KOPT-K1 (cell line): ENCODE data around the gene TRMU.

Experiments used
- H3K27ac ChIP-seq: fragments of 200-600 bp; sonication (generic); 2 replicates; pipeline ENCODE4 v1.5.1; 2016; ENCODE audit warnings: antibody characterized with exemption, mild to moderate bottlenecking, low read depth, low read length; ENCODE audit not compliant: poor library complexity, severe bottlenecking
- H3K36me3 ChIP-seq: fragments of 200-600 bp; sonication (generic); 2 replicates; pipeline ENCODE4 v1.5.1; 2017; ENCODE audit warnings: antibody characterized with exemption, mild to moderate bottlenecking, low read length, moderate library complexity; ENCODE audit not compliant: insufficient read depth
- H3K9me3 ChIP-seq: fragments of 200-600 bp; sonication (generic); 2 replicates; pipeline ENCODE4 v1.5.1; 2017; ENCODE audit warnings: antibody characterized with exemption, low read length, mild to moderate bottlenecking; ENCODE audit not compliant: insufficient read depth, poor library complexity, severe bottlenecking

Gene TRMU

DNA sequence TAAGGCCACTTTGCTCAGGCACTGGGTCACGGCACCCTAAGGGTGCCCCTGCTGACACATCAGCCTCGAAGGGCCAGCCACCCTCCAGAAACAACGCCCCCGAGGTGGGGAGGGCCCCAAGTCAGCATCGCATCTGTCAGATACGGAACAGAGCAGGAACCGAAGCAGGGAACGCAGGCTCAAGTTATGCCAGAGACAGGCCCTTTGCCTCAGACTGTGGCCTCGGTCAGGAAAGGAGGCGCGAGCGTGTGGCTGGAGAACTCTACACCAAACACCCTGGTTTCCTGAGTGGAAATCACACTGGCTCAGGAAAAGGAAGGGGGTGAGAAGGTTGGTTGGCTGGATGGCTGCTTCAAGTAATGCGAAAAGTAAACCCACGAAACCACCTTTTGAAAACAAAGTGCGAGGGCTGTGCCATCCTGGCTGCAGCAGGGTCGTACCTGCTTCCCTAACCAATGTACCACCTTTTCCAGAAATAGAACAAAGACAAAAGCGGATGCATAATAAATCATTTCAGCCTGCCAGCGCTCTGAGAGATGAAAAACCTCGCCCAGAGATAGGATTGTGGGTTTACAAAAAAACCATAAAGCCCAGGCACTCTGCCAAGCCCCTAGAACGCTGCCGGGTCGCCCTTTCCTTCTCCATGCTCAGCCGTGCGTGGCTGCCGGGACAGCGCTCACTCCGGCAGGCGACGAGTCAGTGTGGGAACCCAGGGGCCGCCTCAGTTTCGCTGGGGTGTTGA is 38.6 kb downstream of the TRMU start:
- Histone ChIP-seq H3K27ac (no peak overlapping the region), H3K36me3 (no peaks in the 10 kb centered on the region), H3K9me3 (peaks cover 26% of the 10 kb centered on the region)

DNA sequence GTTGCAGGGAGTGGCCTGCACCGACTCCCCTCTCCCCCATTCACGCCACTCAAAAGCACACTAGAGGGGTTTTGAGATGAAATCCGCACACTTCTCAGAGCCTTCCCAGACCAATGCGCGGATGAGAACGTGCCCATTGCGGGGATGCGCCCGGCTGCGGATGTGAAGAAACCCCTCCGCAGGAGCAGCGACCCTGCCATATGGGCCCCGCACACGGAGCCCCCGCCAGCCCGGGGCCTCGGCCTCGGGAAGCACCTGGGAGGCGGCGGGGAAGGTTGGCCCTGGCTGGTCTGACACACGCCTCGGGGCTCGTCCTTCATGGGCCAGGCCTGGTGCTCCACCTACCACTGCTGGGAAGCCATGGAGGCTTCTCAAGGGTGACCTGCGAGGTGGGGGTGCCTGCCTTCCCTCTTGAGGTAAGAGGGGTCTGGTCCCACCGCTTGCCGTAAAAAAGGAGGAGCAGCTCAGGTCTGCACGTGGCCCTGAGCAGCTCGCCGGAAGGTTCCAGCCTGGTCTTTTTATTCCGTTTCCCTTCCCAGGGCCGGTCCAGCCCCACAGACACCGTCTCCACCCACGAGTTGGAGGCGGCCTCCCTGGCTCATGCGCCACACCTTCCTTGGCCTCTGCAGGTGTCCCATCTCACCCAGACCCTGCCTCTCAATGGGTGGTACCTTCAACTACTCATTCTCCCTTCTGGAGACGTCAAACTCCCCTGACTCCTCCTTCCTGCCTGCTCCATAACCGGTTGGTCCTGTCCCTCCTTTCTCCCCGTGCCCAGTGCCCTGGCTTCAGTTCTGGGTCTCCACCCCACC is 39.4 kb downstream of the TRMU start:
- H3K36me3 ChIP-seq = no peaks in the 10 kb centered on the region
- no peak overlapping the region for H3K27ac ChIP-seq
- peaks cover 26% of the 10 kb centered on the region for H3K9me3 ChIP-seq

DNA sequence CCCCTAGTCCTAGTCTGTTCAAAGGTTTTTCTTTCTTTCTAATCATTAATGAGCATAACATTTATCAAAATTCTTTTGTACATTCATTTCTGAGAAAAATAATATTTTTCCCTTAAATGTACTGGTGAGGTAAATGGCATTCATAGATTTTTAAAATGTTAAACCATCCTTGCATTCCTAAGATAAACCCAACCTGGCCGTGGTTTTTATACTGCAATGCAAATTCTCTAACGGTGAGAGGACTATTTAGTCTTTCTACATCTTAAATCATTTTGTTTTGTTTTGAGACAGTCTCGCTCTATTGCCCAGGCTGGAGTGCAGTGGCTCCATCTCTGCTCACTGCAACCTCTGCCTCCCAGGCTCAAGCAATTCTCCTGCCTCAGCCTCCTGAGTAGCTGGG is 40.6 kb downstream of the TRMU start:
- H3K36me3 ChIP-seq = no peaks in the 10 kb centered on the region
- H3K9me3 ChIP-seq = peaks cover 26% of the 10 kb centered on the region
- H3K27ac ChIP-seq = no peak overlapping the region

DNA sequence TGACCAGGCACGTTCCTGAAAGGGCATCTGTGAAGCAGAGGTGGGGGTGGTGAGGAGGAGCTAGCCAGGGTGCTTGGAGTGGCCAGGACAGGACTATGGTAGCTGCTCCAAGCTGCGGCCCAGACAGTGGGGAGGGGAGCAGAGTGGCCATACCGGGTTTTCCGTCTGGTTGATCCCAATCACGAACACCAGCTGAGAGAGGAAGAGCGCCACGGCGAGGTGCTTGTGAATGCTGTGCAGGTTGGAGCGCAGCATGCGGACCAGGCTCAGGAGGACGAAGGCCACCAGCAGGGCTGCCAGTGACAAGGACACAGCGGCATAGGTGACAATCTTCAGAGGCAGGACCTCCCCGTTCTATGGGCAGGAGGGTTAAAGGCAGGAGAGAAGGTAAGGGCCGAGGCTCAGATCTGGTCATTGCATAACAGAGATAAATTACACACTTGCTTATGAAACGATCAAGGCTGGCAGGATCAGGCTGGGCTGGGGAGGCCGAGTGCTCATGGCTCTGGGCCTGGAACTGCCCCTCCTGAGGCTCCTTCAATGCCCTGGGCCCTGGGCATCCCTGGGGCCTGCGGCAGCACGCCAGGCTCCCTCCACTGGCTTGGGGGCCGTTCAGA is 41.5 kb downstream of the TRMU start:
- Histone ChIP-seq H3K36me3 (no peaks in the 10 kb centered on the region), H3K27ac (no peak overlapping the region), H3K9me3 (peaks cover 26% of the 10 kb centered on the region)

DNA sequence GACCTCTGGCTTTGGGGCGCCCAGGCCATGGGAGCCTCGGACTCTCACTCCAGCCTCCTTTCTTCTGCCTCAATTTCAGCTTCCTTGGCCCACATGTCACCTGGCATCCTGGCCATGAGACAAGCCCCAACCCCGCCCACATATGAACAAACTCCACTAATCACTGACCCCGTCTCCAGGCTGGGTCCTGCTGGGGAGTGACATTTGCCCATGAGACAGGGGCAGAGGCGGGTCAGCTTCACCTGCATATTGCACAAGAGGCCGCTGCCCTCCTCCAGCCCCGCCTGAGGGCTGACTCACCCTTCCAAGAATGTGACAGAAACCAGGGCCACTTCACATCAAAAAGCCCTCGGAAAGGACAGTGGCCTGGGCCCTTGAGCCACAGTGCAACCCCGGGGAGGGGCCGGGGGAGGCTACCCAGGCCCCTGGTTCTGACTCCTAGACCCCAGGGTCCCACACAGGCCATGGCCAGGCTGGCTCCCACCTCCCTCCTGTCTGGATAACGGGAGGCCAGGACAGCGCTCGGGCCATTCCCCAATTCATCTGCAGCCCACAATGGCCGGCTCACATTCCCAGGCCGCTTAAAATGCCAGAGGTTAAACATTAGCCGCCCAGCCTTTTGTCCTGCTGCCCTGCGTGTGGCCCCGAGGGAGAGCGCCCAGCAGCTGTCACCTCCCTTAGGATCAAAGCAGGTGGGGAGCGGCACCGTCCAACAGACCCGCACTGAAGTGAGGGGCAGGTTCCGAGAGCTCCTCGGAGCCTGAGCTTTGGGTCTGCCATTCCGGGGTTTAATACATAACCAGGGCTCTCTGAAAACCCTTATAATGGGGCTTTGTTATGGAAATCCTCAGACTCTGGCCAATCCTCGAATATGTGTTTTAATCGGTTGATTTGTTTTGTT is 42.3 kb downstream of the TRMU start:
- Histone ChIP-seq H3K36me3 (no peaks in the 10 kb centered on the region), H3K9me3 (peaks cover 26% of the 10 kb centered on the region), H3K27ac (no peak overlapping the region)

DNA sequence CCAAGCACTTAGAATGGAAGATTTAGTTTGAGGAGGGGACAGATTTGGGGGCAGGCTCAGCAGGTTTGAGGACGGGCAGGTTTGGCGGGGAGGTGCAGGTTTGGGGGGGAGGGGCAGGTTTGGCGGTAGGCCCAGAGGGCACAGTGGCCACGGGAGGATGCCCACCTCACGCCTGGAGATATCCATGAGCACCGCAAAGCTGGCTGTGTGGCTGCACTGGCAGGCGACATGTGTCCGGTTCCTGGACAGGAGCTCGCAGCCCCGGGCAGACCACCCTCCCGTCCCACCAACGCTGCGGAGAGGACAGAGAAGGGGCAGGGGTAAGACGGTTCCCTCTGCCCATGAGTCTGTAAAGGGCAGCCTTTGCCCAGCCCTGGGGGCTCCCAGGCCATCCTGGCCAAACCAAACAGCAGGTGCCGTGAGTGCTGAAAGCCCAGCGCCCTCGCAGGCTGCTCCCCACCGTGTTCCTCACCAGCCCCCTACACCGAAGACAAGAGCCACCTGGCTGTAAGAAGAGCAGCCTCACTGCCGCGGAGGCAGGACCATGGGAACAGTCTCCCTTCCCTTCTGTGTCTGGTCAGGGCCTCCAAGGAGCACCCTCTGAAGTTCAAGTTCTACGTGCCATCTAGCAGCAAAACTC is 43.0 kb downstream of the TRMU start:
- H3K9me3 ChIP-seq = peaks cover 26% of the 10 kb centered on the region
- H3K36me3 ChIP-seq = no peaks in the 10 kb centered on the region
- H3K27ac ChIP-seq = no peak overlapping the region

DNA sequence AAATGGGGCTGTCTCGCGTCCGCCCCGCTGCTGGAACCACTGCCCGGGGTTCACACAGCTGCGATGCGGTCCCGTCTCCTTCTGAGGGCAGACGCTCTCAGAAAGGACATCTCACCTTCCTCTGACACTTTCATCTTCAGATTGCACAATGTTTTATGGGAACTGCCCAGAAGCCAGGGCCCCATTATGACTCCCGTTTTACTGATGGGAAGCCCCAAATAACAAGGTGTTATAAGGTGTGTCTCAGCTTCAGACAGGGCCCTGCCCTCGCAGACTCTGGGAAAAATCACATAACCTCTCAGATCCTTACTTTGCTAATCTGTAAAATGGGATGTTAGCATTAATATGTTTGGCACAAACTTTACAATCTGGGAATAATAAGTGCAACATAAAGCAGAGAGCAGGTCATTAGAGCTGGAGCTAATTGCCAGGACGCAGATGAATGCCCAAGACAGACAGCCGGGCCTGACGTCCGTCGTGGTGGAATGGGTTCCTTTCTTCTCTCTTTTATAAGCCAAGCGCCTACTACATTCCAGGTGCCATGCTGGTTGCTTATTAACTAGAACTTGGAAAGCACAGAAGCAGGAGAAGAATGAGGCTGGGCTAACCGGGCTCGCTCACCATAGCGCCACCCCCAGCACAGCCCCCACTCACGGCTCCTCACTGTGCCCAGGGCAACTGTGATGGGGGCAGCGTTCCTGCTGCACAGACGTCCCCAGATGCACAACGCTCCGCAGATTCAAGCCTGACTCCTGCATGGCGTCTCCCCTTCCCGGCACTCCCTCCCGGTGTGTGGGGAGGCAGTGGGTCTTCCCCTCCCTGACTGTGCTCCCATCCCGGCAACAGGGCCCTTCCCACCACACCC is 43.8 kb downstream of the TRMU start:
- Histone ChIP-seq H3K27ac (no peak overlapping the region), H3K9me3 (peaks cover 26% of the 10 kb centered on the region), H3K36me3 (no peaks in the 10 kb centered on the region)

DNA sequence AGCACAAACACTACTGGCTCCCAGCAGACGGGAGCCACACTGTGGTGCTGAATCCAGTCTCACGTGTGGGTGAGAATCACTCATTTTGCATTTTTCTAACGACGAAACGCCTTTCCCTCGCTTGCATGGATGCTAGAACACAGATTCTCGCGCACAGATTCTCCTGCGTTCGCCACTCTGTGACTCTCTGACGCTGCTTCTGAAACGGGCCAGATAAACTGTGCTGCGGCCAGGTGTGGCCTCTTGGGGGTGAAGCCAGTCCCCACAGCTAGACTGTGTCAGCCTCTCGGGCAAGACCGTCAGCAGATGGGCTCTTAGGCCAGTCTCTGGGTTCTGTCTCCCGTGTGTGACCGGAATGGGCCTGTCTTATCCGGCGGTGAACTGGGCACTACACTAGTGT is 44.6 kb downstream of the TRMU start:
- peaks cover 20% of the 10 kb centered on the region for H3K9me3 ChIP-seq
- no peaks in the 10 kb centered on the region for H3K36me3 ChIP-seq

DNA sequence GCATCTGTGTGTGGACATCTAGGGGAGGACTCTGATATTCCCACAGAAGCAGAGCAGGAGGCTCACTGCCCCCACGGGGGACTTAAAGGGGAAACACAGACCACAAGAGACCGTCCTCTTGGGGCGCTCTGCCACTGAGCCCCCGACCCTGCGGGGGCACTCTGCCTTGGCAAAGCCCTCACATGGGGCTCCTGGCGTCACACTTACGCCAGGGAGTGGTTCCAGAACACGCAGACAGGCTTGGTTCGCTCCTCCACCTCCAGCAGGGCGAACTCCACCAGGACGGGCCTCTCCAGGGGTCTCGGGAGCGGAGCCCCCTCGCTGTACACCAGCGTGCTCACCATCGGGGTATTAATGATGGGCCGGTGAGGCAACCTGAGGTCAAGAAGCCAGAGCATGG is 45.1 kb downstream of the TRMU start:
- Histone ChIP-seq H3K9me3 (peaks cover 15% of the 10 kb centered on the region), H3K36me3 (no peaks in the 10 kb centered on the region), H3K27ac (no peak overlapping the region)

More for the DNA sequence above, 44.6 kb downstream of the TRMU start:
- no peak overlapping the region for H3K27ac ChIP-seq

DNA sequence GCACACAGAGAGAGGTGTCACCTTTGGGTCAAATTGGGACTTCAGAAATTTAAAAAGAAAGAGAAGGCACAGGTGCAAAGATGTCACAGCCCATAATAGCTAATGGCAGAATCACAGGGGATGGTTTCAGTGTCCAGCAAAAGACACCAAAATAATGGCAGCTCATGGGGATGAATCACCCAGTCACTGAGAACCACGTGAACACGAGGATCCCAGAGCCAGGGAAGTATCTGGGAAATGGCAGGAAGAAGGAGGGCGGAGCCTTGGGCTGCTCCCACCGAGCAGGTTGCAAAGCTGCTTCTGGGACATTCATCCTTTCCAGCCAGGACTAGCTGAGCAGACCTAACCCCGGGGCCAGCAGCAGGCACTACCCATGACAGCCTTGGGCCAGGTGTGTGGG is 45.6 kb downstream of the TRMU start:
- peaks cover 9% of the 10 kb centered on the region for H3K9me3 ChIP-seq
- no peak overlapping the region for H3K27ac ChIP-seq
- H3K36me3 ChIP-seq = no peaks in the 10 kb centered on the region

DNA sequence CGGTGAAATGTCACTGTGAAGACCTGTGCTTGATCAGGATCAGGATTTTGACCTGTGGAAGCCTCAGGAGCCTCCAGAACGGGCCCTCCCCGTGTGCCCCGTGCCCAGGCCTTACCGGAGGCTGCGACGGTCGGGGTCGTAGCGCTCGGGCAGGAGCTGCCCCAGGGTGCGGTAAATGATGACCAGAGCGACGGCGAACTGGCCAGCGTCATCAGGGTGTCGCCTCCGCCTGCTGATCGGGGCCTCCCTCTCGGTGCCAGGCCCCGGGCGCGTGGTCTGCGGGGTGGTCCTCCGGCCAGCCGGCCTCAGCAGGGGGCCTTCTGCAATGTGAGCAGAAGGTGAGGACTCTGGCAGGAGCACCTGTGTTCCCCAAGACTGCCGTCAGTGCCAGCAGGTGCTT is 46.2 kb downstream of the TRMU start:
- peaks cover 3% of the 10 kb centered on the region for H3K9me3 ChIP-seq
- H3K27ac ChIP-seq = no peak overlapping the region
- no peaks in the 10 kb centered on the region for H3K36me3 ChIP-seq

DNA sequence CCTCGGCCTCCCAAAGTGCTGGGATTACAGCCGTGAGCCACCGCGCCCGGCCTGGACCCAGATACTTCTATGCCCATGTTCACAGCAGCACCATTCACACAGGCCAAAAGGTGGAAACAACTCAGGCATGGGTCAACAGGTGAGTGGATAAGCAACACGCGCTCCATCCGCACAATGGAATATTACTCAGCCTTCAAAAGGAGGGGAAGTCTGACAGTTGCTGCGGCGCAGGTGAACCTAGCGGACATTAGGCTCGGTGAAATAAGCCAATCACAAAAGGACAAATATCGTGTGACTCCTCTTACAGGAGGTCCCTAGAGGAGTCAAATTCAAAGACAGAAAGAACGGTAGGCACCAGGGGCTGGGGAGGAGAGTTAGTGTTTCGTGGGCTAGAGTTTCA is 47.0 kb downstream of the TRMU start:
- Histone ChIP-seq H3K9me3 (no peaks in the 10 kb centered on the region), H3K27ac (no peak overlapping the region), H3K36me3 (no peaks in the 10 kb centered on the region)

DNA sequence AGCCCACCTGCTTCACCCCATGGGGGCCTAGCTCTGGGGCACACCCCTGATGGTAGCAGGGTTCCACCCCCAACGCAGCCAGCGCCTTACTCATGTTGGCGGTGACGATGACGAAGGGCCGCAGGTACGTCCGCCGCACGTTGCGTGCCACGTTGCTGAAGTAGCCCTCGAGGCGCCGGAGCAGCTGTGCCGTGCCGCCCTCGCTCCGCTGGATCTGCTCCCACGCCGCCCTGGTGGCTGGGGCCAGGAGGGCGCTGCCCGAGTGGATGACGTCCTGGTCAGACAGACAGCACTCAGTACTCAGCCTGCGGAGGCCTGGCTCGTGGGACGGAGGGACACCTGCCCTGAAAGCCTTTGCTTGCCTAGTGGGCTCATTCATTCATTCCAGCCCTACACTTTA is 50.8 kb downstream of the TRMU start:
- no peaks in the 10 kb centered on the region for H3K36me3 ChIP-seq
- H3K27ac ChIP-seq = no peak overlapping the region
- H3K9me3 ChIP-seq = no peaks in the 10 kb centered on the region

DNA sequence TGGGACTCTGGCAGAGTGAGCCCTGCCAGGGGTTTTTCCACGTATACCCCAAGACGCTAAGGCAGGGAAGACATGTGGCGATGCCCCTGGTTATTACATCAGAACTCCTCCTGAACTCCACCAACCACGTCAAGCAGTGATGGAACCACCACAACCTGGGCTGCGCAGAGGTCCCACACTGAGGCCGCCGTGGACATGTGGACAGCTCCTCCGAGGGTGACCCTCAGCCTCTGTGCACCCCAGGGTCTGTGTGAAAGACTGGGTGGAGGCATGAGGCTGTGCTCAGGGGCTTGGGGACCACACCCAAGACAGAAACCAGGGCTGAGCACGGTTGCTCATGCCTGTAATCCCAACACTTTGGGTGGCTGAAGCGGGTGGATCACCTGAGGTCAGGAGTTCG is 52.2 kb downstream of the TRMU start:
- H3K36me3 ChIP-seq = no peaks in the 10 kb centered on the region
- H3K9me3 ChIP-seq = no peaks in the 10 kb centered on the region
- no peak overlapping the region for H3K27ac ChIP-seq
